PFSK-1 (cell line): ENCODE data around the gene HTR1D.

Experiments
- FOXP2 ChIP-seq: optimal IDR thresholded peaks from 2 replicates; pipeline ENCODE3; 2011; ENCODE audit warnings: borderline replicate concordance, control low read depth, inconsistent platforms; ENCODE audit not compliant: insufficient read depth; ENCODE audit errors: extremely low read length, extremely low read depth
- POLR2AphosphoS5 ChIP-seq: IDR thresholded peaks from 2 replicates; pipeline ENCODE4 v1.6.1; 2012; ENCODE audit warnings: low read depth, mild to moderate bottlenecking, control low read depth, low read length, moderate library complexity
- REST ChIP-seq, 2 experiments: IDR thresholded peaks; 2 replicates each; pipeline versions ENCODE4 v1.6.1 to v1.8.0; 2011 to 2012; ENCODE audit warnings: low read depth in 2 of 2, low read length in 2 of 2, control low read depth in 1 of 2, inconsistent platforms in 1 of 2, mild to moderate bottlenecking in 1 of 2, moderate library complexity in 1 of 2; ENCODE audit not compliant: insufficient read depth in 1 of 2
- SIN3A ChIP-seq: IDR thresholded peaks from 2 replicates; pipeline ENCODE4 v1.6.1; 2012; ENCODE audit warnings: mild to moderate bottlenecking, low read length, moderate library complexity, borderline replicate concordance; ENCODE audit not compliant: insufficient read depth
- TAF1 ChIP-seq: IDR thresholded peaks from 2 replicates; pipeline ENCODE4 v1.6.1; 2012; ENCODE audit warnings: low read length, control low read depth, borderline replicate concordance; ENCODE audit not compliant: insufficient read depth

Gene HTR1D

GRCh38 chr1:23150125-23150524 is 67.2 kb downstream of the HTR1D start:
- TF ChIP-seq TAF1 = no peak
- no peak for TF ChIP-seq POLR2AphosphoS5
- no peak for TF ChIP-seq FOXP2
- no peak for TF ChIP-seq REST (IDR thresholded peaks at IDR 0.05; ENCODE audit: insufficient read depth in 1 of 2, low read depth in 2 of 2, low read length in 2 of 2)

DNA sequence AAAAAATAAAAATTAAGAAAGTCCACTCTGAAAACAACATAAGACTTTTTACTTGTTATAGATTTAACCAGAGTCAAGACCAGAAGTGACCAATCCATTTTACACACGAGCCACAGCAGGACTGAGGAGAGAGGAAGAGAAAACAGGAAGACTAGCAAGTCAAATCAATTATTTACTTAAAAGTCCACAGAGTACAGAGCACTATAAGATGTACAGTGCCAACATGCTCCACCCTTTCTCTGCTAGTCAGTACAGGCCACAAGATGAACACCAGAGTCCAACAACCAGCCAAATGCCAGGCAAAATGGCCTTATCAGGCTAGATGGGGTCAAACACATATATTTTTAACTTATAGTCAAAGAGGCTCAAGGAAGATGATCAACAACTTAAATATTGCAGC is 68.2 kb downstream of the HTR1D start:
- TF ChIP-seq TAF1 (no peak), REST (IDR thresholded peaks at IDR 0.05; ENCODE audit: insufficient read depth in 1 of 2, low read depth in 2 of 2, low read length in 2 of 2) (no peak), POLR2AphosphoS5 (no peak), SIN3A (no peak), FOXP2 (no peak)

- no peak for TF ChIP-seq REST (IDR thresholded peaks at IDR 0.05; ENCODE audit: insufficient read depth in 1 of 2, low read depth in 2 of 2, low read length in 2 of 2)
- TF ChIP-seq SIN3A = no peak
- no peak for TF ChIP-seq TAF1
- no peak for TF ChIP-seq POLR2AphosphoS5
- TF ChIP-seq FOXP2 = no peak
Observed at GRCh38 chr1:23148084-23148483, 69.2 kb downstream of the HTR1D start.
